HL-60 (cell line): Measurements from ENCODE around the gene TGFA.

Experiments used
- DNase-seq, 2 experiments: peaks; one replicate each; pipeline ENCODE4 v3.0.0-alpha.2; 2010 to 2020; ENCODE audit warnings: low read depth in 1 of 2, low spot score in 1 of 2
- H3K27ac ChIP-seq: fragments of 250-450 bp; sonication (Bioruptor Pico); replicated peaks from 2 replicates; pipeline ENCODE4 v1.5.1; 2020; ENCODE audit warnings: mild to moderate bottlenecking, moderate library complexity
- H3K27me3 ChIP-seq: fragments of 250-450 bp; sonication (Bioruptor Pico); 2 replicates; pipeline ENCODE4 v1.5.1; 2021; ENCODE audit warnings: mild to moderate bottlenecking, moderate library complexity; ENCODE audit not compliant: insufficient read depth, poor library complexity, severe bottlenecking
- H3K4me3 ChIP-seq: replicated peaks from 2 replicates; pipeline ENCODE4 v1.5.1; 2011; ENCODE audit warnings: mild to moderate bottlenecking, control low read depth, low read length; ENCODE audit not compliant: insufficient read depth
- GABPA ChIP-seq: IDR thresholded peaks from 2 replicates; pipeline ENCODE4 v1.6.1; 2012; ENCODE audit warnings: low read depth
- POLR2AphosphoS5 ChIP-seq: IDR thresholded peaks from 2 replicates; pipeline ENCODE4 v1.6.1; 2012; ENCODE audit warnings: low read depth
- SPI1 ChIP-seq: IDR thresholded peaks from 2 replicates; pipeline ENCODE4 v1.6.1; 2012; ENCODE audit warnings: low read depth, mild to moderate bottlenecking, borderline replicate concordance
- TF ChIP-seq, protein P1 (sequence below): IDR thresholded peaks from 2 replicates; pipeline ENCODE4 v1.6.1; 2012; ENCODE audit warnings: low read depth; ENCODE audit not compliant: insufficient replicate concordance
- TF ChIP-seq, protein P2 (sequence below): IDR thresholded peaks from one replicate; pipeline ENCODE4 v1.5.1; 2011; ENCODE audit warnings: low read length, control low read depth, inconsistent platforms; ENCODE audit not compliant: insufficient read depth

Gene TGFA

DNA sequence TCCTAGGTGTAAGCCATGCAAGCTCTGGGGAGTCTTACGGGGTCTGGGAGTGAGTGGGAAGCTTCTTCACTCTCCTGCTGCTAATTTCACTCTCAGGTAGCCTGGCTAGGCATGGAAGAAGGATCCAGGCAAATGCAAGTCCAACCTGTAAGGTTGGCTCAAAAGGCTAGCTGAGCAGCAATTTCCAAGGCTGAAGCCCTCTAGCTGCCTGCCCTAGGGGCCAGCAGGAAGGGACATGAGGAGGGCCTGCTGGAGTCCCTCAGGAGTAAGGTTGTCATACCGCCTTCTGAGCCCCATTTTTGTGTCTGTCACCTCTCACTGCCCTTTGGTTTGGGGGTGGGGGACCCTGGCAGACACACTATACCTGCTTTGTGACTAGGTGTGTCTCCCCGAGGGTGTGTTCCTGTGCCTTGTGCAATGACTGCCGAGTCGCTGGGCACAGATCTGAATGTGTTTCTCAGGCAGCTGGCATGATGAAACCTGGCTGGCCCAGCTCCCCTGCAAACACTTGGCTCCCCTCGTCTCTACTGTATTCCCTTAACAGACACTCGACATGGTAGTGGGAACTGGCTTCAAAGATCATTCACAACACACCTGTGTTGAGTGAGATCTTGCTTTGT lies 127.8 kb downstream of the TGFA start:
- H3K27me3 ChIP-seq, result no peaks in the 10 kb centered on the region
- H3K27ac ChIP-seq, result no peak overlapping the region
- TF ChIP-seq, protein P1, sequence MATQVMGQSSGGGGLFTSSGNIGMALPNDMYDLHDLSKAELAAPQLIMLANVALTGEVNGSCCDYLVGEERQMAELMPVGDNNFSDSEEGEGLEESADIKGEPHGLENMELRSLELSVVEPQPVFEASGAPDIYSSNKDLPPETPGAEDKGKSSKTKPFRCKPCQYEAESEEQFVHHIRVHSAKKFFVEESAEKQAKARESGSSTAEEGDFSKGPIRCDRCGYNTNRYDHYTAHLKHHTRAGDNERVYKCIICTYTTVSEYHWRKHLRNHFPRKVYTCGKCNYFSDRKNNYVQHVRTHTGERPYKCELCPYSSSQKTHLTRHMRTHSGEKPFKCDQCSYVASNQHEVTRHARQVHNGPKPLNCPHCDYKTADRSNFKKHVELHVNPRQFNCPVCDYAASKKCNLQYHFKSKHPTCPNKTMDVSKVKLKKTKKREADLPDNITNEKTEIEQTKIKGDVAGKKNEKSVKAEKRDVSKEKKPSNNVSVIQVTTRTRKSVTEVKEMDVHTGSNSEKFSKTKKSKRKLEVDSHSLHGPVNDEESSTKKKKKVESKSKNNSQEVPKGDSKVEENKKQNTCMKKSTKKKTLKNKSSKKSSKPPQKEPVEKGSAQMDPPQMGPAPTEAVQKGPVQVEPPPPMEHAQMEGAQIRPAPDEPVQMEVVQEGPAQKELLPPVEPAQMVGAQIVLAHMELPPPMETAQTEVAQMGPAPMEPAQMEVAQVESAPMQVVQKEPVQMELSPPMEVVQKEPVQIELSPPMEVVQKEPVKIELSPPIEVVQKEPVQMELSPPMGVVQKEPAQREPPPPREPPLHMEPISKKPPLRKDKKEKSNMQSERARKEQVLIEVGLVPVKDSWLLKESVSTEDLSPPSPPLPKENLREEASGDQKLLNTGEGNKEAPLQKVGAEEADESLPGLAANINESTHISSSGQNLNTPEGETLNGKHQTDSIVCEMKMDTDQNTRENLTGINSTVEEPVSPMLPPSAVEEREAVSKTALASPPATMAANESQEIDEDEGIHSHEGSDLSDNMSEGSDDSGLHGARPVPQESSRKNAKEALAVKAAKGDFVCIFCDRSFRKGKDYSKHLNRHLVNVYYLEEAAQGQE, result no peak
- TF ChIP-seq, protein P2, sequence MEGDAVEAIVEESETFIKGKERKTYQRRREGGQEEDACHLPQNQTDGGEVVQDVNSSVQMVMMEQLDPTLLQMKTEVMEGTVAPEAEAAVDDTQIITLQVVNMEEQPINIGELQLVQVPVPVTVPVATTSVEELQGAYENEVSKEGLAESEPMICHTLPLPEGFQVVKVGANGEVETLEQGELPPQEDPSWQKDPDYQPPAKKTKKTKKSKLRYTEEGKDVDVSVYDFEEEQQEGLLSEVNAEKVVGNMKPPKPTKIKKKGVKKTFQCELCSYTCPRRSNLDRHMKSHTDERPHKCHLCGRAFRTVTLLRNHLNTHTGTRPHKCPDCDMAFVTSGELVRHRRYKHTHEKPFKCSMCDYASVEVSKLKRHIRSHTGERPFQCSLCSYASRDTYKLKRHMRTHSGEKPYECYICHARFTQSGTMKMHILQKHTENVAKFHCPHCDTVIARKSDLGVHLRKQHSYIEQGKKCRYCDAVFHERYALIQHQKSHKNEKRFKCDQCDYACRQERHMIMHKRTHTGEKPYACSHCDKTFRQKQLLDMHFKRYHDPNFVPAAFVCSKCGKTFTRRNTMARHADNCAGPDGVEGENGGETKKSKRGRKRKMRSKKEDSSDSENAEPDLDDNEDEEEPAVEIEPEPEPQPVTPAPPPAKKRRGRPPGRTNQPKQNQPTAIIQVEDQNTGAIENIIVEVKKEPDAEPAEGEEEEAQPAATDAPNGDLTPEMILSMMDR, result no peak
- TF ChIP-seq GABPA (no peak), POLR2AphosphoS5 (no peak), SPI1 (no peak)
- no peak overlapping the region for H3K4me3 ChIP-seq
- no peak for DNase-seq

DNA sequence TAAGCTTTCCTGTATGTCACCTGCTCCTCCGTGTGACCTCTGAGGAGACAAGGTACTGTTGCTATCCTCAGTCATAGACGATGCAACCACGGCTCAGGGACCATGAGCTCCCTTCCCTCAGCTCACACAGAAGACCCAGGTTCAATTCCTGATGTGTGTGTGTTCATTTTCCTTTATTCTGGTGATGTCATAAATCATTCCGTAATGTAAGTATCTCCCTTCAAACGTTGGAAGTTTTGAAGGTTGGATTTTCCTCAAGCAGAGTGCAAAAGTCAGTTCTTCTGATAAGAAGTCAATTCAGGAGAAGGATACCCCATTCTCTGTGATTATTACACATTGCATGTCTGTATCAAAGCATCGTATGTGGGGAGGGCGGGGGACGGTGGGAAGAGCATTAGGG lies 132.9 kb downstream of the TGFA start:
- no peak for DNase-seq
- Histone ChIP-seq H3K4me3 (no peak overlapping the region), H3K27me3 (no peaks in the 10 kb centered on the region), H3K27ac (no peak overlapping the region)
- TF ChIP-seq, protein P1, result no peak
- no peak for TF ChIP-seq POLR2AphosphoS5
- TF ChIP-seq SPI1, result no peak
- TF ChIP-seq, protein P2, result no peak
- TF ChIP-seq GABPA, result no peak

DNA sequence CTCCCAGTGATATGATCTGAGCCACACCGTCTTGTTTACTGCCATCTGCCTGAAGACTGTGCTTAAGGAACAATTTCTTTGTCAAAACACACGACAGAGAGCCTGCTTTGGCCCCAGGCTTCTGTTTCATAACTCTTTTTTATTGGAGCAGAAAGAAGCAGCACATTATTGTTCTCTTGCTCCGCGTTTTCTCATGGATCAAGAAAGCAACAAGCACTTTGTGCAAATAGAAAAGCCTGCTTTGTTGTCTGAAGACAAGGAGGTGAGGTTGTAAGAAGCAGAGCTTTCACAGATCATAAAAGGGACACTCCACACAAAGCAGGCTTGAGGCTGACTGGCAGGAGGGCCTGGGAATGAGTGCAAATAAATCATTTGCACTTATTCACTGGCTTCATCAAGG lies 133.5 kb downstream of the TGFA start:
- no peak for DNase-seq
- Histone ChIP-seq H3K4me3 (no peak overlapping the region), H3K27me3 (no peaks in the 10 kb centered on the region), H3K27ac (no peak overlapping the region)
- TF ChIP-seq, protein P1, result no peak
- TF ChIP-seq GABPA (no peak), SPI1 (no peak), POLR2AphosphoS5 (no peak)
- TF ChIP-seq, protein P2, result no peak
